Fibroblast of the conjunctiva (primary cell): ENCODE measurements around the gene PRUNE1.
A peak's percentile ranks its signal among the peaks of the same experiment; 100 is the strongest.

Experiments used
- DNase-seq: peaks from one replicate; pipeline ENCODE4 v3.0.0-alpha.2; 2010; ENCODE audit warnings: low read depth

The PRUNE1 gene

GRCh38 chr1:151006327-151007052 is 1.8 kb upstream of the PRUNE1 start, which contains the start of gene MINDY1:
Gene MINDY1 (minus strand): TSS chr1:151006902. CDS start chr1:151002617, 4,285 bp downstream.
- DNase-seq = peak; percentile 84

- no peak for DNase-seq
Observed at GRCh38 chr1:151007853-151008243, 401 bp upstream of the PRUNE1 start.

GRCh38 chr1:151009206-151009587 is 948 bp downstream of the PRUNE1 start:
- DNase-seq = no peak

- DNase-seq = no peak
Observed at GRCh38 chr1:151009674-151010345, 1.6 kb downstream of the PRUNE1 start.

GRCh38 chr1:151010346-151010726 is 2.1 kb downstream of the PRUNE1 start:
- no peak for DNase-seq

GRCh38 chr1:151011154-151011850 is 3.1 kb downstream of the PRUNE1 start:
- no peak for DNase-seq

- no peak for DNase-seq
Observed at GRCh38 chr1:151012684-151013471, 4.6 kb downstream of the PRUNE1 start.

GRCh38 chr1:151013518-151013917 is 5.3 kb downstream of the PRUNE1 start:
- no peak for DNase-seq

- peak; percentile 53 for DNase-seq
Observed at GRCh38 chr1:151024540-151025146, 16.4 kb downstream of the PRUNE1 start.

GRCh38 chr1:151026460-151026859 is 18.2 kb downstream of the PRUNE1 start:
- no peak for DNase-seq

GRCh38 chr1:151032164-151032563 is 23.9 kb downstream of the PRUNE1 start:
- DNase-seq = no peak

- DNase-seq = no peak
Observed at GRCh38 chr1:151035167-151035566, 26.9 kb downstream of the PRUNE1 start.

- no peak for DNase-seq
Observed at GRCh38 chr1:151036356-151036755, 28.1 kb downstream of the PRUNE1 start, which contains the start of gene BNIPL. Gene BNIPL (plus strand): TSS chr1:151036586. CDS start chr1:151036726, 140 bp downstream.

GRCh38 chr1:151037032-151037431 is 28.8 kb downstream of the PRUNE1 start:
- DNase-seq = no peak

- DNase-seq = no peak
Observed at GRCh38 chr1:151039521-151039920, 31.3 kb downstream of the PRUNE1 start.

GRCh38 chr1:151043163-151043562 is 34.9 kb downstream of the PRUNE1 start:
- no peak for DNase-seq

- DNase-seq = peak; percentile 55
Observed at GRCh38 chr1:151047591-151047924, 39.3 kb downstream of the PRUNE1 start, which contains the start of gene C1orf56. Gene C1orf56 (plus strand): TSS chr1:151047751. CDS start chr1:151047848, 97 bp downstream.

- peak; percentile 40 for DNase-seq
Observed at GRCh38 chr1:151047925-151048644, 39.8 kb downstream of the PRUNE1 start.

GRCh38 chr1:151048645-151049032 is 40.4 kb downstream of the PRUNE1 start:
- no peak for DNase-seq

GRCh38 chr1:151049458-151049857 is 41.2 kb downstream of the PRUNE1 start:
- DNase-seq = no peak
